Mesendoderm (in vitro differentiated cells): ENCODE measurements around the gene KANSL1.
"Not testable (repeated sequence)": the region's sequence is repeated elsewhere in the genome, so short reads cannot be mapped to it uniquely, and the experiment has no call there.

ENCODE experiments used
- DNase-seq: peaks from one replicate; pipeline ENCODE4 v3.0.0; 2013
- H2AK5ac ChIP-seq: 2 replicates; pipeline ENCODE4 v1.6.1; 2013; ENCODE audit warnings: low read length, inconsistent platforms
- H2BK120ac ChIP-seq: 2 replicates; pipeline ENCODE4 v1.6.1; 2013; ENCODE audit warnings: low read depth, mild to moderate bottlenecking, low read length, moderate library complexity, mixed read lengths
- H2BK15ac ChIP-seq: replicated peaks from 2 replicates; pipeline ENCODE4 v1.6.1; 2013; ENCODE audit warnings: low read depth, mild to moderate bottlenecking, moderate library complexity
- H2BK5ac ChIP-seq: 2 replicates; pipeline ENCODE4 v1.6.1; 2013; ENCODE audit warnings: low read length, inconsistent platforms
- H3K18ac ChIP-seq: 2 replicates; pipeline ENCODE4 v1.6.1; 2013; ENCODE audit warnings: mild to moderate bottlenecking, low read length, mixed read lengths
- H3K23ac ChIP-seq: one replicate; pipeline ENCODE4 v1.6.1; 2013; ENCODE audit warnings: low read length
- H3K27ac ChIP-seq: 2 replicates; pipeline ENCODE4 v1.5.1; 2013; ENCODE audit warnings: low read depth, mild to moderate bottlenecking, inconsistent platforms, low read length, moderate library complexity
- H3K27me3 ChIP-seq: 2 replicates; pipeline ENCODE4 v1.6.1; 2013; ENCODE audit warnings: low read length, control low read depth, mild to moderate bottlenecking, inconsistent platforms; ENCODE audit not compliant: insufficient read depth, poor library complexity
- H3K36me3 ChIP-seq: 2 replicates; pipeline ENCODE4 v1.6.1; 2013; ENCODE audit warnings: low read length, inconsistent platforms; ENCODE audit not compliant: control insufficient read depth, insufficient read depth
- H3K4ac ChIP-seq: one replicate; pipeline ENCODE4 v1.6.1; 2013; ENCODE audit warnings: low read depth, mild to moderate bottlenecking, low read length, moderate library complexity
- H3K4me1 ChIP-seq: 2 replicates; pipeline ENCODE4 v1.6.1; 2013; ENCODE audit warnings: low read depth, low read length, inconsistent platforms; ENCODE audit not compliant: control insufficient read depth
- H3K4me2 ChIP-seq: 2 replicates; pipeline ENCODE4 v1.6.1; 2013; ENCODE audit warnings: low read length
- H3K4me3 ChIP-seq: 2 replicates; pipeline ENCODE4 v1.5.1; 2013; ENCODE audit warnings: mild to moderate bottlenecking, low read length
- H3K56ac ChIP-seq: one replicate; pipeline ENCODE4 v1.6.1; 2013; ENCODE audit warnings: low read length
- H3K79me1 ChIP-seq: 2 replicates; pipeline ENCODE4 v1.6.1; 2013; ENCODE audit warnings: low read length, inconsistent platforms
- H3K79me2 ChIP-seq: 2 replicates; pipeline ENCODE4 v1.6.1; 2013; ENCODE audit warnings: mild to moderate bottlenecking, low read length; ENCODE audit not compliant: control insufficient read depth, insufficient read depth
- H3K9ac ChIP-seq: 2 replicates; pipeline ENCODE4 v1.6.1; 2013; ENCODE audit warnings: low read length, inconsistent platforms
- H4K5ac ChIP-seq: one replicate; pipeline ENCODE4 v1.6.1; 2013; ENCODE audit warnings: low read length
- H4K8ac ChIP-seq: one replicate; pipeline ENCODE4 v1.6.1; 2013; ENCODE audit warnings: low read depth, mild to moderate bottlenecking, control low read depth, low read length, moderate library complexity
- WGBS: extraction: QIAGEN DNeasy Blood & Tissue Kit; methylation state at CpG from one replicate; pipeline ENCODE4 v1.1.7; 2013; ENCODE audit warnings: low lambda C conversion rate, missing lambda C conversion rate; ENCODE audit not compliant: insufficient coverage; ENCODE audit errors: extremely low coverage; 5-methylcytosine and 5-hydroxymethylcytosine counted together

Gene KANSL1

DNA sequence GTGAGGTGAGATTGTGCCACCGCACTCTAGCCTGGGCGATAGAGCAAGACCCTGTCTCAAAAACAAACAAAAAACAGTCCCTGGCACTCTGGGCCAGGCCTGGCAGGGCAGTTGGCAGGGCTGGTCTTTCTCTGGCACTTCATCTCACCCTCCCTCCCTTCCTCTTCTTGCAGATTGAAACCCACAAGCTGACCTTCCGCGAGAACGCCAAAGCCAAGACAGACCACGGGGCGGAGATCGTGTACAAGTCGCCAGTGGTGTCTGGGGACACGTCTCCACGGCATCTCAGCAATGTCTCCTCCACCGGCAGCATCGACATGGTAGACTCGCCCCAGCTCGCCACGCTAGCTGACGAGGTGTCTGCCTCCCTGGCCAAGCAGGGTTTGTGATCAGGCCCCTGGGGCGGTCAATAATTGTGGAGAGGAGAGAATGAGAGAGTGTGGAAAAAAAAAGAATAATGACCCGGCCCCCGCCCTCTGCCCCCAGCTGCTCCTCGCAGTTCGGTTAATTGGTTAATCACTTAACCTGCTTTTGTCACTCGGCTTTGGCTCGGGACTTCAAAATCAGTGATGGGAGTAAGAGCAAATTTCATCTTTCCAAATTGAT lies 169.3 kb downstream of the KANSL1 start:
- no peak overlapping the region for H2AK5ac ChIP-seq
- H3K27me3 ChIP-seq, result no peaks in the 10 kb centered on the region
- H4K8ac ChIP-seq, result no peak overlapping the region
- no peaks in the 10 kb centered on the region for H3K79me1 ChIP-seq
- H2BK5ac ChIP-seq, result no peak overlapping the region
- H3K27ac ChIP-seq, result no peak overlapping the region
- WGBS, result no CpG with 5 or more reads among the region's 24 CpGs
- H3K23ac ChIP-seq, result no peak overlapping the region
- H3K4ac ChIP-seq, result no peak overlapping the region
- H4K5ac ChIP-seq, result no peak overlapping the region
- no peaks in the 10 kb centered on the region for H3K4me1 ChIP-seq
- no peaks in the 10 kb centered on the region for H3K79me2 ChIP-seq
- no peak overlapping the region for H3K56ac ChIP-seq
- H3K4me2 ChIP-seq, result no peak overlapping the region
- no peak overlapping the region for H3K18ac ChIP-seq
- no peak for DNase-seq
- H3K9ac ChIP-seq, result no peak overlapping the region
- no peak overlapping the region for H3K4me3 ChIP-seq
- H3K36me3 ChIP-seq, result peaks cover 4% of the 10 kb centered on the region
- no peak overlapping the region for H2BK120ac ChIP-seq
- H2BK15ac ChIP-seq, result no peak overlapping the region

GRCh38 chr17:46023366-46023765 lies 169.9 kb downstream of the KANSL1 start:
- H3K23ac ChIP-seq, DNase-seq, H3K79me2 ChIP-seq, H3K9ac ChIP-seq, H3K36me3 ChIP-seq, H3K27me3 ChIP-seq, H3K18ac ChIP-seq, H3K4me2 ChIP-seq, H3K4ac ChIP-seq, H2BK120ac ChIP-seq, H4K5ac ChIP-seq, H3K27ac ChIP-seq, H3K4me3 ChIP-seq, H3K79me1 ChIP-seq, H3K4me1 ChIP-seq, H2BK15ac ChIP-seq, H4K8ac ChIP-seq, H3K56ac ChIP-seq, H2BK5ac ChIP-seq, H2AK5ac ChIP-seq: not testable (repeated sequence)
- WGBS, result no CpG with 5 or more reads among the region's 7 CpGs

DNA sequence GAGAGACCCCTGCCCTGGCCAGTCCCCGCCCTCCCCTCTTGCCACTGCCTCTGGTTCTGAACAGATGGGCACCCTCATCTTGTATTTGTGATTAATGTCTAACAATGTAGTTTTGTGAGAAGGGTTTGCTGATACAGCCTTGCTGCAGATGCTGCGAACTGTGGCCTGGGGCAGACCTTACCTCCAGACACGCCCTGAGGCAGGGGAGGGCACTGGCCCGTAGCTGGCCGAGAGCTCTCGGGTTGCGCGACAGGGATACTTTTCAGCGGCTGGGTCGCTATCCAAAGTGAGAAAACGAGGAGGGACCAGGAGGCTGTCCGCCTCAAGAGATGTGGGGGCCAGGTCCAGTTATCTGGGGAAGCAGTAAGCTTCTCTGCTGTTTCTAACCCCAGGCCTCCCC lies 172.2 kb downstream of the KANSL1 start:
- Histone ChIP-seq H3K4me3 (no peak overlapping the region), H3K4ac (no peak overlapping the region), H3K27me3 (no peaks in the 10 kb centered on the region), H2BK15ac (no peak overlapping the region), H3K18ac (no peak overlapping the region), H3K4me2 (no peak overlapping the region), H4K8ac (no peak overlapping the region), H3K23ac (no peak overlapping the region), H2BK5ac (no peak overlapping the region), H3K79me2 (no peaks in the 10 kb centered on the region), H3K36me3 (no peaks in the 10 kb centered on the region), H3K79me1 (no peaks in the 10 kb centered on the region), H3K27ac (no peak overlapping the region), H2BK120ac (no peak overlapping the region), H3K4me1 (no peaks in the 10 kb centered on the region), H3K56ac (no peak overlapping the region), H2AK5ac (no peak overlapping the region), H4K5ac (no peak overlapping the region), H3K9ac (no peak overlapping the region)
- WGBS, result no CpG with 5 or more reads among the region's 12 CpGs
- no peak for DNase-seq

- Histone ChIP-seq H3K4me2 (no peak overlapping the region), H2BK15ac (no peak overlapping the region), H3K9ac (no peak overlapping the region), H3K79me1 (no peaks in the 10 kb centered on the region), H3K4me3 (no peak overlapping the region), H3K18ac (no peak overlapping the region), H3K36me3 (no peaks in the 10 kb centered on the region), H3K79me2 (no peaks in the 10 kb centered on the region), H2BK5ac (no peak overlapping the region), H3K56ac (no peak overlapping the region), H4K5ac (no peak overlapping the region), H3K27me3 (no peaks in the 10 kb centered on the region), H3K4ac (no peak overlapping the region), H4K8ac (no peak overlapping the region), H2BK120ac (no peak overlapping the region), H3K23ac (no peak overlapping the region), H2AK5ac (no peak overlapping the region), H3K27ac (no peak overlapping the region), H3K4me1 (no peaks in the 10 kb centered on the region)
- no peak for DNase-seq
- no CpG with 5 or more reads among the region's 14 CpGs for WGBS
Measured at GRCh38 chr17:46020023-46020761, 173.0 kb downstream of the KANSL1 start.

DNA sequence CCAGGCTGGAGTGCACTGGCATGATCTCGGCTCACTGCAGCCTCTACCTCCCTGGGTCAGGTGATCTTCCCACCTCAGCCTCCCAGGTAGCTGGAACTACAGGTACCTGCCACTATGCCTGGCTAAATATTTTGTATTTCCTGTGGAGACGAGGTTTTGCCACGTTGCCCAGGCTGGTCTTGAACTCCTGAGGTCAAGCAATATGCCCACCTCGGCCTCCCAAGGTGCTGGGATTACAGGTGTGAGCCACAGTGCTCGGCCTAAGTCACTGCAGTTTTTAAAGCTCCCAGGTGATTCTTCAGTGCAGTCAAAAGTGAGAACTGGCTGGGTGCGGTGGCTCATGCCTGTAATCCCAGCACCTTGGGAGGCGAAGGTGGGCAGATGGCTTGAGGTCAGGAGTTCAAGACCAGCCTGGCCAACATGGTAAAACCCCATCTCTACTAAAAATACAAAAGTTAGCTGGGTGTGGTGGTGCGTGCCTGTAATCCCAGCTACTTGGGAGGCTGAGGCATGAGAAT lies 173.8 kb downstream of the KANSL1 start:
- H3K4me1 ChIP-seq, H4K8ac ChIP-seq, H4K5ac ChIP-seq, H3K36me3 ChIP-seq, H2AK5ac ChIP-seq, H3K9ac ChIP-seq, H3K79me1 ChIP-seq, H3K4me2 ChIP-seq, H3K18ac ChIP-seq, H2BK120ac ChIP-seq, H3K27me3 ChIP-seq, H3K56ac ChIP-seq, H3K4me3 ChIP-seq, H2BK15ac ChIP-seq, H3K79me2 ChIP-seq, H3K27ac ChIP-seq, DNase-seq, H3K23ac ChIP-seq, H3K4ac ChIP-seq, H2BK5ac ChIP-seq: not testable (repeated sequence)
- WGBS, result no CpG with 5 or more reads among the region's 8 CpGs
